ENCODE measurements around the gene HOXA3. TPM values are rescaled to one million over a fixed set of nuclear protein-coding genes. Genes with fewer than 3 reads are reported as not detected.

HOXA3 gene
- total RNA-seq, 1 experiment from 2014 or later = 9.2 TPM

GRCh38 chr7:27178366-27178765, 26.0 kb upstream of the HOXA3 start:
- Histone ChIP-seq H3K4me3 (replicated peaks in 1 of 2; ENCODE audit: low read depth in 1 of 2, low read length in 2 of 2) (no peak overlapping the region), H3K27ac (ENCODE audit: low read depth, low read length) (no peak overlapping the region), H3K9me3 (ENCODE audit: control insufficient read depth in 1 of 2, insufficient read depth in 1 of 2, low read depth in 1 of 2, low read length in 2 of 2) (no peaks in the 10 kb centered on the region), H4K20me1 (ENCODE audit: insufficient read depth) (no peaks in the 10 kb centered on the region), H3K9ac (ENCODE audit: low read length) (no peak overlapping the region), H3K27me3 (ENCODE audit: insufficient read depth, low read length) (no peaks in the 10 kb centered on the region), H3K4me2 (ENCODE audit: low read length) (no peak overlapping the region; the same call in 1 of the 2 replicates), H3K4me1 (ENCODE audit: control insufficient read depth in 1 of 2, insufficient read depth in 2 of 2, low read length in 2 of 2) (peaks cover 33 to 52% of the 10 kb centered on the region in 2 experiments), H3K79me2 (ENCODE audit: insufficient read depth, low read length) (peaks cover 20% of the 10 kb centered on the region), H2AFZ (ENCODE audit: low read depth, low read length, poor library complexity, severe bottlenecking) (no peak overlapping the region), H3K9me2 (ENCODE audit: insufficient read depth) (no peaks in the 10 kb centered on the region), H3K36me3 (ENCODE audit: control insufficient read depth in 1 of 2, insufficient read depth in 2 of 2, low read length in 2 of 2) (no peaks in the 10 kb centered on the region)
- BruUV-seq (replicated peaks) = no TSS peak
- DNase-seq (ENCODE audit: low read depth, low spot score) (no peak), ATAC-seq (no peak)
- TF ChIP-seq ZBTB33 (IDR thresholded peaks at IDR 0.05; ENCODE audit: extremely low read depth, insufficient replicate concordance, low read length) (no peak), ZNF274 (IDR thresholded peaks at IDR 0.05; ENCODE audit: low read depth, low read length) (no peak), EGR1 (IDR thresholded peaks at IDR 0.05; ENCODE audit: low read depth) (no peak), JUND (IDR thresholded peaks at IDR 0.05) (no peak), RAD21 (IDR thresholded peaks at IDR 0.05; ENCODE audit: low read depth) (no peak), POLR2AphosphoS5 (IDR thresholded peaks at IDR 0.05; ENCODE audit: low read depth, low read length) (no peak)
- ChIA-PET RAD21 (ENCODE audit: low non-redundant PET in 1 of 2, low total read pairs in 2 of 2, uncharacterized antibody in 2 of 2, unreplicated experiment in 2 of 2) (no interaction called here), POLR2A (no interaction called here), CTCF (interaction anchor here (1.7 to 2.5 kb wide), 2 partner anchors 9 to 596 kb away, joined by 5 to 32 read pairs; no protein-coding TSS in a partner anchor)
- intact Hi-C loops (cut with micrococcal nuclease) = no loop called here

- Histone ChIP-seq H2AFZ (ENCODE audit: low read depth, low read length, poor library complexity, severe bottlenecking) (no peak overlapping the region), H3K79me2 (ENCODE audit: insufficient read depth, low read length) (peaks cover 20% of the 10 kb centered on the region), H3K4me2 (ENCODE audit: low read length) (no peak overlapping the region), H3K27me3 (ENCODE audit: insufficient read depth, low read length) (no peaks in the 10 kb centered on the region), H4K20me1 (ENCODE audit: insufficient read depth) (no peaks in the 10 kb centered on the region), H3K27ac (ENCODE audit: low read depth, low read length) (no peak overlapping the region), H3K36me3 (ENCODE audit: control insufficient read depth in 1 of 2, insufficient read depth in 2 of 2, low read length in 2 of 2) (no peaks in the 10 kb centered on the region), H3K9me2 (ENCODE audit: insufficient read depth) (no peaks in the 10 kb centered on the region), H3K9me3 (ENCODE audit: control insufficient read depth in 1 of 2, insufficient read depth in 1 of 2, low read depth in 1 of 2, low read length in 2 of 2) (no peaks in the 10 kb centered on the region), H3K4me1 (ENCODE audit: control insufficient read depth in 1 of 2, insufficient read depth in 2 of 2, low read length in 2 of 2) (peaks cover 28 to 50% of the 10 kb centered on the region in 2 experiments), H3K4me3 (replicated peaks in 1 of 2; ENCODE audit: low read depth in 1 of 2, low read length in 2 of 2) (no peak overlapping the region), H3K9ac (ENCODE audit: low read length) (no peak overlapping the region)
- RAD21 ChIA-PET (ENCODE audit: low non-redundant PET in 1 of 2, low total read pairs in 2 of 2, uncharacterized antibody in 2 of 2, unreplicated experiment in 2 of 2) = no interaction called here
- ATAC-seq (no peak), DNase-seq (ENCODE audit: low read depth, low spot score) (no peak)
- POLR2A ChIA-PET = no interaction called here
- intact Hi-C loops (cut with micrococcal nuclease) = no loop called here
- BruUV-seq (replicated peaks) = no TSS peak
- CTCF ChIA-PET = no interaction called here
- TF ChIP-seq POLR2A (IDR thresholded peaks at IDR 0.05; ENCODE audit: borderline replicate concordance, extremely low read depth, insufficient read depth, insufficient read length) (no peak), EZH2 (IDR thresholded peaks at IDR 0.05) (no peak), FOSL1 (IDR thresholded peaks at IDR 0.05; ENCODE audit: low read depth) (no peak), CTCF (IDR thresholded peaks at IDR 0.05 in 2 of 3, conservative IDR thresholded peaks at IDR 0.05 in 1 of 3; ENCODE audit: borderline replicate concordance in 1 of 3, insufficient read depth in 1 of 3, low read depth in 2 of 3, low read length in 2 of 3) (no peak), ZNF274 (IDR thresholded peaks at IDR 0.05; ENCODE audit: low read depth, low read length) (no peak), ELF1 (IDR thresholded peaks at IDR 0.05; ENCODE audit: borderline replicate concordance, low read depth) (no peak), MAX (IDR thresholded peaks at IDR 0.05) (no peak), ZBTB33 (IDR thresholded peaks at IDR 0.05; ENCODE audit: extremely low read depth, insufficient replicate concordance, low read length) (no peak), EZH2phosphoT487 (IDR thresholded peaks at IDR 0.05; ENCODE audit: borderline replicate concordance) (no peak), POLR2AphosphoS5 (IDR thresholded peaks at IDR 0.05; ENCODE audit: low read depth, low read length) (no peak)
Observed at GRCh38 chr7:27177795-27178320, 25.5 kb upstream of the HOXA3 start.

Data from HCT116 (cell line).